ENCODE measurements around the gene DENND1B. TPM values are rescaled to one million over a fixed set of nuclear protein-coding genes. Genes with fewer than 3 reads are reported as not detected.

DENND1B gene
- total and polyA plus RNA-seq, 2 donors (not counting 1 experiment from before 2014, with no cell fraction given) = 4.3 to 25.4 TPM

GRCh38 chr1:197774466-197775281 lies 606 bp downstream of the DENND1B start:
- intact Hi-C loops (cut with micrococcal nuclease) = loop anchor here (2.0 to 10.0 kb wide), 3 partner anchors 14 to 383 kb away; partner anchors contain the start of gene NEK7
- Mint-ChIP-seq H3K27me3 (no peaks in the 10 kb centered on the region), H3K4me3 (peak overlapping the region; percentile 89), H3K9me3 (ENCODE audit: insufficient read depth) (no peaks in the 10 kb centered on the region), H3K4me1 (peaks cover 71% of the 10 kb centered on the region), H3K27ac (peak overlapping the region; percentile 99)
- Histone ChIP-seq H3K4me3 (ENCODE audit: control extremely low read depth in 1 of 5, extremely low read depth in 1 of 5, insufficient read depth in 1 of 5, low read depth in 2 of 5, low read length in 4 of 5) (peak overlapping the region; percentile 55 to 78 (median 67)), H3K27me3 (replicated peaks in 1 of 4; ENCODE audit: control extremely low read depth in 1 of 4, control insufficient read depth in 3 of 4, insufficient read depth in 4 of 4, low read length in 3 of 4) (no peaks in the 10 kb centered on the region), H3K36me3 (replicated peaks in 1 of 2; ENCODE audit: control extremely low read depth in 1 of 2, control insufficient read depth in 1 of 2, extremely low read depth in 1 of 2, insufficient read depth in 2 of 2, low read length in 1 of 2) (no peaks in the 10 kb centered on the region), H3K9me3 (ENCODE audit: control extremely low read depth in 1 of 3, control insufficient read depth in 2 of 3, insufficient read depth in 1 of 3, low read length in 2 of 3) (no peaks in the 10 kb centered on the region), H3K79me2 (ENCODE audit: control insufficient read depth, insufficient read depth, low read length) (peaks cover 29% of the 10 kb centered on the region), H3K4me1 (ENCODE audit: control insufficient read depth in 2 of 2, insufficient read depth in 2 of 2, low read length in 2 of 2) (peaks cover 28 to 47% of the 10 kb centered on the region in 2 donors), H3K4me2 (replicated peaks; ENCODE audit: low read depth, low read length, poor library complexity, severe bottlenecking) (peak overlapping the region; percentile 79), H3K27ac (ENCODE audit: low read length in 2 of 2) (peak overlapping the region; percentile 86 to 89), H4K20me1 (ENCODE audit: control insufficient read depth, insufficient read depth, low read length, poor library complexity, severe bottlenecking) (no peaks in the 10 kb centered on the region), H2AFZ (ENCODE audit: insufficient read depth, low read depth, low read length, poor library complexity, severe bottlenecking) (peak overlapping the region; percentile 82), H3K9ac (ENCODE audit: low read length) (peak overlapping the region; percentile 74)
- peak; percentile 72 for DNase-seq
- ChIA-PET CTCF (interaction anchor here (1.2 to 3.8 kb wide), 3 partner anchors 14 to 94 kb away, joined by 4 to 16 read pairs (median 4); no protein-coding TSS in a partner anchor), POLR2A (no interaction called here)
- TF ChIP-seq CTCF (IDR thresholded peaks at IDR 0.05) = no peak
- TF ChIP-seq EZH2 (IDR thresholded peaks at IDR 0.05; ENCODE audit: borderline replicate concordance, insufficient read depth, low read depth, low read length, poor library complexity, severe bottlenecking) = no peak
- peak; percentile 48 for ATAC-seq (ENCODE audit: low read depth)
- WGBS (ENCODE audit: insufficient coverage) = under 1% methylated on average over 71 of the region's 71 CpGs

GRCh38 chr1:197773856-197774255 lies 1.4 kb downstream of the DENND1B start:
- Mint-ChIP-seq H3K4me3 (peak overlapping the region; percentile 87), H3K27ac (no peak overlapping the region), H3K9me3 (ENCODE audit: insufficient read depth) (no peaks in the 10 kb centered on the region), H3K27me3 (no peaks in the 10 kb centered on the region), H3K4me1 (peaks cover 66% of the 10 kb centered on the region)
- H3K9me3 ChIP-seq (ENCODE audit: control extremely low read depth in 1 of 3, control insufficient read depth in 2 of 3, insufficient read depth in 1 of 3, low read length in 2 of 3) = no peaks in the 10 kb centered on the region
- peak overlapping the region in 3 of 5 experiments; percentile 67 to 78 (median 69) for H3K4me3 ChIP-seq (ENCODE audit: control extremely low read depth in 1 of 5, extremely low read depth in 1 of 5, insufficient read depth in 1 of 5, low read depth in 2 of 5, low read length in 4 of 5)
- H4K20me1 ChIP-seq (ENCODE audit: control insufficient read depth, insufficient read depth, low read length, poor library complexity, severe bottlenecking) = no peaks in the 10 kb centered on the region
- ATAC-seq (ENCODE audit: low read depth) = no peak
- no peaks in the 10 kb centered on the region for H3K27me3 ChIP-seq (replicated peaks in 1 of 4; ENCODE audit: control extremely low read depth in 1 of 4, control insufficient read depth in 3 of 4, insufficient read depth in 4 of 4, low read length in 3 of 4)
- CTCF ChIA-PET = interaction anchor here (0.5 to 3.8 kb wide), 3 partner anchors 10 to 1627 kb away, joined by 3 to 16 read pairs (median 5); no protein-coding TSS in a partner anchor
- TF ChIP-seq EZH2 (IDR thresholded peaks at IDR 0.05; ENCODE audit: borderline replicate concordance, insufficient read depth, low read depth, low read length, poor library complexity, severe bottlenecking) (no peak), CTCF (IDR thresholded peaks at IDR 0.05) (no peak)
- H3K4me2 ChIP-seq (replicated peaks; ENCODE audit: low read depth, low read length, poor library complexity, severe bottlenecking) = peak overlapping the region; percentile 79
- H3K27ac ChIP-seq (ENCODE audit: low read length in 2 of 2) = peak overlapping the region in 1 of 2 donors; percentile 86
- intact Hi-C loops (cut with micrococcal nuclease) = loop anchor here (2.0 to 10.0 kb wide), 2 partner anchors 13 to 159 kb away; no protein-coding TSS in a partner anchor
- POLR2A ChIA-PET = no interaction called here
- peaks cover 27 to 43% of the 10 kb centered on the region in 2 donors for H3K4me1 ChIP-seq (ENCODE audit: control insufficient read depth in 2 of 2, insufficient read depth in 2 of 2, low read length in 2 of 2)
- H3K36me3 ChIP-seq (replicated peaks in 1 of 2; ENCODE audit: control extremely low read depth in 1 of 2, control insufficient read depth in 1 of 2, extremely low read depth in 1 of 2, insufficient read depth in 2 of 2, low read length in 1 of 2) = no peaks in the 10 kb centered on the region
- H3K79me2 ChIP-seq (ENCODE audit: control insufficient read depth, insufficient read depth, low read length) = peaks cover 34% of the 10 kb centered on the region
- no CpG with 5 or more reads among the region's 2 CpGs for WGBS (ENCODE audit: insufficient coverage)
- peak overlapping the region; percentile 82 for H2AFZ ChIP-seq (ENCODE audit: insufficient read depth, low read depth, low read length, poor library complexity, severe bottlenecking)
- peak overlapping the region; percentile 74 for H3K9ac ChIP-seq (ENCODE audit: low read length)
- DNase-seq = no peak
